ENCODE results near the gene OR8J1. TPM values are rescaled to one million over a fixed set of nuclear protein-coding genes. Genes with fewer than 3 reads are reported as not detected.

OR8J1 gene
- total and polyA plus RNA-seq, 2 of the 8 experiments (the other 6 are each of a cell fraction or from before 2014, with no cell fraction given): not detected

- TF ChIP-seq USF2 (IDR thresholded peaks at IDR 0.05; ENCODE audit: low read length): no peak
These were observed 20.9 kb upstream of the OR8J1 start (continued) for GRCh38 chr11:56333156-56333555.

Measured in H1 (cell line).